Sigmoid colon (tissue), 7 donors: Measurements from ENCODE around the gene ATP5F1E. TPM values are rescaled to one million over a fixed set of nuclear protein-coding genes. Genes with fewer than 3 reads are reported as not detected.

ENCODE experiments used
- DNase-seq: peaks from one replicate; pipeline ENCODE4 v3.0.0-alpha.2; 2019
- H3K27ac ChIP-seq, 4 donors: fragments of 200-600 bp; sonication (generic); one replicate each; pipeline ENCODE4 v1.5.1; 2016 to 2019; ENCODE audit warnings: mild to moderate bottlenecking in 1 of 4
- H3K27me3 ChIP-seq, 3 donors: fragments of 200-600 bp; sonication (generic); one replicate each; pipeline ENCODE4 v1.5.1; 2019; ENCODE audit warnings: mild to moderate bottlenecking in 1 of 3
- H3K36me3 ChIP-seq, 4 donors: fragments of 200-600 bp; sonication (generic); one replicate each; pipeline ENCODE4 v1.5.1; 2016 to 2019
- H3K4me1 ChIP-seq, 4 donors: fragments of 200-600 bp; sonication (generic); one replicate each; pipeline ENCODE4 v1.5.1; 2017 to 2019
- H3K4me3 ChIP-seq, 4 donors: fragments of 200-600 bp; sonication (generic); one replicate each; pipeline ENCODE4 v1.5.1; 2017 to 2019; ENCODE audit warnings: mild to moderate bottlenecking in 2 of 4, moderate library complexity in 1 of 4
- H3K9me3 ChIP-seq, 4 donors: fragments of 200-600 bp in 3 of 4; sonication (generic) in 3 of 4; one replicate each; pipeline versions ENCODE4 v1.5.1 to v1.6.1; 2013 to 2019
- CTCF ChIP-seq, 4 experiments: fragments of 450-650 bp in 3 of 4; fragments of 200-600 bp in 1 of 4; IDR thresholded peaks; one replicate each; pipeline ENCODE4 v1.5.1; 2016 to 2019; ENCODE audit warnings: antibody characterized with exemption in 4 of 4, mild to moderate bottlenecking in 3 of 4, moderate library complexity in 2 of 4
- EP300 ChIP-seq, 4 donors: sonication (generic); formaldehyde crosslinking; IDR thresholded peaks; one replicate each; pipeline ENCODE4 v1.6.1; 2017; ENCODE audit warnings: antibody characterized with exemption in 4 of 4
- POLR2A ChIP-seq, 2 donors: fragments of 450-650 bp; IDR thresholded peaks; one replicate each; pipeline ENCODE4 v1.6.1; 2016; ENCODE audit warnings: antibody characterized with exemption in 2 of 2, mild to moderate bottlenecking in 2 of 2, moderate library complexity in 2 of 2
- POLR2AphosphoS5 ChIP-seq, 4 donors: sonication (generic); formaldehyde crosslinking; IDR thresholded peaks; one replicate each; pipeline ENCODE4 v1.6.1; 2017; ENCODE audit warnings: antibody characterized with exemption in 4 of 4
- WGBS, 2 donors: extraction: QIAGEN DNeasy Blood & Tissue Kit; methylation state at CpG; one replicate each; pipeline ENCODE4 v1.1.7; 2013; 5-methylcytosine and 5-hydroxymethylcytosine counted together
- intact Hi-C: fragments of 100-400 bp; cut with DNase I; formaldehyde crosslinking; loops from one replicate; pipeline ENCODE4 v1.15.1; 2023
- polyA plus RNA-seq, 3 donors: library from polyadenylated mRNA; stranded (reverse); fragments of 200-250 nt; gene quantifications; one replicate each; pipeline ENCODE4 v1.2.3, GENCODE V29; 2013
- total RNA-seq, 4 donors: library from RNA; depleted of rRNA; stranded (reverse); fragments of >200 nt; gene quantifications; one replicate each; pipeline ENCODE4 v1.1.0, GENCODE V29; 2016
- donor health status: healthy with polysubstance abuse.
- donor health status: Bipolar disorder and iron deficiency.
- donor health status: healthy.

The ATP5F1E gene
- total and polyA plus RNA-seq, 7 donors = 28.5 to 110 (median 57.4) TPM

DNA sequence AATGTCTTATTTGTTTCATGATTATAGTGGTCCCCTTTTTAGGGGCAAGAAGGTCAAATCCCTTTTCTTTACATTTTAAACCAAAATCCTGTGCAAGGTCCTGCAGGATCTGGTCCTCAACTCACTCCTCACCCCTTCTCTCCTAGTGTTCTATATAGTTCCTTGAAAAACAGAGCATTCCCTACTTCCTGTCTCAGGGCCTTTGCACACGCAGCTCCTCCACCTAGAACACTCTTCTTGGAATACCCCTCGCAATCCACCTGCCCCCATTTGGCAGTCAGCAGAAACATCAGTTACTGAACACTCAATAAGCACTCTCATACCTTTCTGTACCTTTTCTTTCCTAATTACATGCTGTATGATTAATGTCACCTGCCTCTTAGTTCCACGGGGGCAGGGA is 3.2 kb upstream of the ATP5F1E start:
- Histone ChIP-seq H3K36me3 (peaks cover 11 to 49% (median 20%) of the 10 kb centered on the region in 4 donors), H3K9me3 (no peaks in the 10 kb centered on the region), H3K27ac (no peak overlapping the region), H3K27me3 (no peaks in the 10 kb centered on the region), H3K4me3 (no peak overlapping the region), H3K4me1 (peaks cover 0 to 34% (median 26%) of the 10 kb centered on the region in 4 donors)
- intact Hi-C loops = no loop called here
- WGBS, 2 donors = 95 to 99% methylated on average over 3 of the region's 3 CpGs
- no peak for DNase-seq
- TF ChIP-seq CTCF (IDR thresholded peaks at IDR 0.05) = no peak
- TF ChIP-seq POLR2A (IDR thresholded peaks at IDR 0.05) = no peak
- no peak for TF ChIP-seq EP300 (IDR thresholded peaks at IDR 0.05)
- no peak for TF ChIP-seq POLR2AphosphoS5 (IDR thresholded peaks at IDR 0.05)

DNA sequence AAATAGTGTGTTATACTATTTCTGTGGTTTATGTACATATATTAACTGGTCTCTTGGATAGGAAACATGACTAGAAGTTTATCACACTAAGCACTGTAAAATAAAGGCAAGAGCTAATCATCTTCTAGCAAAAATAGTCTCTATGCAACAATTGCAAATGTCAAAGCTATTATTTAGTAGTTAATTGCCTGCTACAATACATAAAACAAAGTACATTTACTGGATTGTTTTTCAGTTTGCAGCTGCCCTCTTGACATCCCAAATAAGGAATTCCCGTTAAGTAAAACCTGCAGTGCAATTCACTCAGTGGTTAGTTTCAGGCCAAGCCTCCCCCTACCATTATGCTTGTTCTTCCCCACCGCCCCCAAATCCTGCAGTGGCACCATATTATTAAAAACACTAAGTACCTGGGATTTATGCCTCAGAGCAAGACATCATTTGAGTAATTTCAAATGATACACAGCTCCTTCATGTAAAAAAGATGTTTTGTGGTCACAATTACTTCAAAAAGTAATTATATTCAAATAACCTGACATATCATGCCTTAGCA is 1.6 kb upstream of the ATP5F1E start:
- WGBS, 2 donors = 76 to 87% methylated on average over 2 of the region's 2 CpGs
- Histone ChIP-seq H3K4me3 (no peak overlapping the region), H3K27ac (no peak overlapping the region), H3K4me1 (peaks cover 0 to 36% (median 32%) of the 10 kb centered on the region in 4 donors), H3K36me3 (peaks cover 11 to 63% (median 29%) of the 10 kb centered on the region in 4 donors), H3K27me3 (no peaks in the 10 kb centered on the region), H3K9me3 (no peaks in the 10 kb centered on the region)
- no peak for TF ChIP-seq POLR2AphosphoS5 (IDR thresholded peaks at IDR 0.05)
- no peak for TF ChIP-seq EP300 (IDR thresholded peaks at IDR 0.05)
- TF ChIP-seq CTCF (IDR thresholded peaks at IDR 0.05) = no peak
- no peak for TF ChIP-seq POLR2A (IDR thresholded peaks at IDR 0.05)
- intact Hi-C loops = loop anchor here (2.0 to 5.0 kb wide), 3 partner anchors 27 to 141 kb away; partner anchors contain the start of genes CTSZ and NELFCD
- DNase-seq = no peak

DNA sequence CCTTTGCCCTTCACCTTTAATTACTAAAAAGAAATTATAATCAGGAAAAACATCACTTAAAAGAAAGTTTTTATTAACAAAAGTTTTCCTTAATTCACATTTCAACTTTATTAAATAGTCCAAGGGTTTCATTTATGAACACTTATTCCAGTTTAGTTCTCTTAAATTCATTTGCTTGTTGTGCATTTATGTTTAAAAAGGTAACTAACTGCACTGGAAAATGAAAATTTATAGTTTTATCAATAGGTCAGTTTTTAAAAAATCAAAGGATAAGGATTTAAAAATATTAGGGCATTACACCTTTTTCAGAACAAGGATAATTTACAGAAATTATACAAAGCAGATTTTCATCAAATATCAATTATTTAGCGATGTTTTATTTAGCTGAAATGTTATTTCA is 958 bp upstream of the ATP5F1E start:
- intact Hi-C loops = loop anchor here (2.0 to 5.0 kb wide), 3 partner anchors 26 to 140 kb away; partner anchors contain the start of genes CTSZ and NELFCD
- Histone ChIP-seq H3K27me3 (no peaks in the 10 kb centered on the region), H3K27ac (peak overlapping the region; percentile 88 to 94 (median 92)), H3K9me3 (no peaks in the 10 kb centered on the region), H3K4me3 (peak overlapping the region in 3 of 4 donors; percentile 77 to 82 (median 81)), H3K4me1 (peaks cover 0 to 42% (median 38%) of the 10 kb centered on the region in 4 donors), H3K36me3 (peaks cover 11 to 66% (median 28%) of the 10 kb centered on the region in 4 donors)
- 99 to 100% methylated on average over 1 of the region's 1 CpG for WGBS, 2 donors
- no peak for DNase-seq
- TF ChIP-seq EP300 (IDR thresholded peaks at IDR 0.05) = no peak
- peak in 1 of 4 experiments; percentile 3 for TF ChIP-seq CTCF (IDR thresholded peaks at IDR 0.05)
- TF ChIP-seq POLR2A (IDR thresholded peaks at IDR 0.05) = no peak
- no peak for TF ChIP-seq POLR2AphosphoS5 (IDR thresholded peaks at IDR 0.05)

DNA sequence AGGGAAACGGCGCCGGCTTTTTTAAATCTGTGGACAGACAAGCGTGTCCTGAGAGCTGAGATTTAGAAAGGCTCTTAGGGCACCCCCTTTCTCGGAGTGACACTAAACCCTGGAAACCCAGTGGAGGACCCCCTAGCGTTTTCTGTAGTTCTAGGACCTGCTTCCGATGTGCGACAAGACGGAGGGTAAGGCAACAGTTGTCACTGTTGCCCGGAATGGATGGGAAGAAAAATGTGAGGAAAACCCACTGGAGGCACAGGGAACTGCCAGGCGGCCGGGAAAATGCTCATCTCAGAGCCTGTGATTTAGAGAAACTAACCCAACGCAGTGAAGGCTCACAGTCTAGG is 551 bp upstream of the ATP5F1E start:
- no peak for DNase-seq
- Histone ChIP-seq H3K27ac (peak overlapping the region; percentile 88 to 94 (median 92)), H3K9me3 (no peaks in the 10 kb centered on the region), H3K27me3 (no peaks in the 10 kb centered on the region), H3K4me3 (peak overlapping the region; percentile 60 to 82 (median 79)), H3K4me1 (peaks cover 0 to 46% (median 42%) of the 10 kb centered on the region in 4 donors), H3K36me3 (peaks cover 11 to 66% (median 26%) of the 10 kb centered on the region in 4 donors)
- intact Hi-C loops = loop anchor here (1.0 to 5.0 kb wide), 4 partner anchors 10 to 140 kb away; partner anchors contain the start of genes CTSZ, NELFCD and PRELID3B
- TF ChIP-seq POLR2A (IDR thresholded peaks at IDR 0.05) (no peak), EP300 (IDR thresholded peaks at IDR 0.05) (no peak), POLR2AphosphoS5 (IDR thresholded peaks at IDR 0.05) (no peak), CTCF (IDR thresholded peaks at IDR 0.05) (peak; percentile 26 to 43 (median 34))
- WGBS, 2 donors = 1 to 4% methylated on average over 13 of the region's 13 CpGs
